Measurements from ENCODE around the gene FOXO1. TPM values are rescaled to one million over a fixed set of nuclear protein-coding genes. Genes with fewer than 3 reads are reported as not detected.

The FOXO1 gene
- total and polyA plus RNA-seq, 2 experiments from 2014 or later: 32.4 to 68.0 TPM

- TF ChIP-seq NANOG (IDR thresholded peaks at IDR 0.05; ENCODE audit: borderline replicate concordance) (no peak), ZNF331 (CRISPR knock-in tag; IDR thresholded peaks at IDR 0.05; ENCODE audit: low read depth) (no peak), EZH2phosphoT487 (IDR thresholded peaks at IDR 0.05; ENCODE audit: unreplicated experiment) (no peak), EZH2 (IDR thresholded peaks at IDR 0.05; ENCODE audit: low read depth, unreplicated experiment) (no peak), STAT1 (IDR thresholded peaks at IDR 0.05; ENCODE audit: unreplicated experiment) (no peak), CTCF (conservative IDR thresholded peaks at IDR 0.05; ENCODE audit: low read depth in 2 of 2) (no peak), REST (IDR thresholded peaks at IDR 0.05; ENCODE audit: unreplicated experiment) (no peak), ZNF114 (CRISPR knock-in tag; IDR thresholded peaks at IDR 0.05) (no peak)
These were observed 93.5 kb downstream of the FOXO1 start (continued) for GRCh38 chr13:40572961-40573360.

- no peak for ATAC-seq
- Histone ChIP-seq H3K4me2 (peak overlapping the region; percentile 59; the same call in 1 of the 2 replicates), H3K4me3 (no peak overlapping the region), H3F3A (replicated peaks; ENCODE audit: low read depth) (no peaks in the 10 kb centered on the region), H3K4me1 (ENCODE audit: insufficient read depth) (peaks cover 68% of the 10 kb centered on the region), H3K79me2 (replicated peaks; ENCODE audit: insufficient read depth) (peaks cover 100% of the 10 kb centered on the region), H3K27me3 (ENCODE audit: insufficient read depth) (no peaks in the 10 kb centered on the region), H4K20me1 (replicated peaks; ENCODE audit: insufficient read depth) (peaks cover 67% of the 10 kb centered on the region), H2AFZ (no peak overlapping the region), H3K9me2 (ENCODE audit: insufficient read depth) (no peaks in the 10 kb centered on the region), H3K27ac (ENCODE audit: low read depth) (peak overlapping the region; percentile 65), H3K36me3 (ENCODE audit: insufficient read depth) (no peaks in the 10 kb centered on the region)
- no peak for DNase-seq (ENCODE audit: low spot score)
- Mint-ChIP-seq H3K27ac (0 out of 2 replicates have a peak overlapping the region, but pooled peaks have one; percentile 29), H3K4me1 (peaks cover 71% of the 10 kb centered on the region), H3K9me3 (no peaks in the 10 kb centered on the region), H3K27me3 (ENCODE audit: insufficient read depth, low read depth, poor library complexity) (peaks cover 9% of the 10 kb centered on the region), H3K4me3 (no peak overlapping the region), H3K36me3 (ENCODE audit: low read depth) (no peaks in the 10 kb centered on the region)
- TF ChIP-seq ZNF331 (CRISPR knock-in tag; IDR thresholded peaks at IDR 0.05; ENCODE audit: low read depth) (no peak), CREB1 (CRISPR knock-in tag; IDR thresholded peaks at IDR 0.05; ENCODE audit: low read depth) (no peak), REST (IDR thresholded peaks at IDR 0.05; ENCODE audit: unreplicated experiment) (no peak), POLR2AphosphoS5 (IDR thresholded peaks at IDR 0.05; ENCODE audit: low read depth) (no peak)
These were observed 95.0 kb downstream of the FOXO1 start for GRCh38 chr13:40571338-40571963.
